SHP77 (cell line): ENCODE data around the gene NTMT1.
"Not testable (repeated sequence)": the region's sequence is repeated elsewhere in the genome, so short reads cannot be mapped to it uniquely, and the experiment has no call there.

Experiments
- DNase-seq, 2 experiments: peaks; one replicate each; lab custom pipeline; 2025; lab: John Stamatoyannopoulos, UW

Gene NTMT1

GRCh38 chr9:129615407-129616285 is 10.3 kb upstream of the NTMT1 start:
- no peak for DNase-seq

- peak; percentile 49 to 60 for DNase-seq
Measured at GRCh38 chr9:129617167-129617566, 8.8 kb upstream of the NTMT1 start.

- DNase-seq, result no peak
Measured at GRCh38 chr9:129619787-129620668, 5.9 kb upstream of the NTMT1 start.

GRCh38 chr9:129620669-129621295 is 5.2 kb upstream of the NTMT1 start, which contains the start of gene C9orf50:
Gene C9orf50, minus strand, starts transcription at chr9:129621101. Its CDS starts 527 bp downstream, at chr9:129620574.
- DNase-seq, result no peak

- DNase-seq, result no peak
Measured at GRCh38 chr9:129623331-129623730, 2.6 kb upstream of the NTMT1 start.

GRCh38 chr9:129624168-129624759 is 1.7 kb upstream of the NTMT1 start:
- DNase-seq, result peak; percentile 45 to 70

GRCh38 chr9:129624947-129625346 is 1.0 kb upstream of the NTMT1 start:
- peak; percentile 42 to 69 for DNase-seq

GRCh38 chr9:129626625-129627284 is 792 bp downstream of the NTMT1 start:
- DNase-seq, result no peak

- no peak for DNase-seq
Measured at GRCh38 chr9:129627556-129628440, 1.8 kb downstream of the NTMT1 start.

- no peak for DNase-seq
Measured at GRCh38 chr9:129628709-129629108, 2.7 kb downstream of the NTMT1 start.

GRCh38 chr9:129629251-129629820 is 3.4 kb downstream of the NTMT1 start:
- no peak for DNase-seq

- no peak for DNase-seq
Measured at GRCh38 chr9:129630967-129631673, 5.2 kb downstream of the NTMT1 start.

- no peak for DNase-seq
Measured at GRCh38 chr9:129631674-129632129, 5.7 kb downstream of the NTMT1 start.

- DNase-seq, result no peak
Measured at GRCh38 chr9:129632460-129632859, 6.5 kb downstream of the NTMT1 start.

GRCh38 chr9:129633207-129633606 is 7.2 kb downstream of the NTMT1 start:
- DNase-seq, result no peak

- DNase-seq, result no peak
Measured at GRCh38 chr9:129633848-129634247, 7.9 kb downstream of the NTMT1 start.

- DNase-seq, result no peak
Measured at GRCh38 chr9:129635099-129636065, 9.4 kb downstream of the NTMT1 start.

- DNase-seq, result not testable (repeated sequence)
Measured at GRCh38 chr9:129636343-129636742, 10.4 kb downstream of the NTMT1 start.
